ENCODE results near the gene CASP8AP2. TPM values are rescaled to one million over a fixed set of nuclear protein-coding genes. Genes with fewer than 3 reads are reported as not detected.
A peak's percentile ranks its signal among the peaks of the same experiment; 100 is the strongest.
"Not testable (repeated sequence)": the region's sequence is repeated elsewhere in the genome, so short reads cannot be mapped to it uniquely, and the experiment has no call there.

Gene CASP8AP2
- 10 to 100 TPM in 2 of 3 donors, 1 to 10 TPM in 1; 7.8 to 52.1 (median 19.5) TPM for polyA plus RNA-seq

DNA sequence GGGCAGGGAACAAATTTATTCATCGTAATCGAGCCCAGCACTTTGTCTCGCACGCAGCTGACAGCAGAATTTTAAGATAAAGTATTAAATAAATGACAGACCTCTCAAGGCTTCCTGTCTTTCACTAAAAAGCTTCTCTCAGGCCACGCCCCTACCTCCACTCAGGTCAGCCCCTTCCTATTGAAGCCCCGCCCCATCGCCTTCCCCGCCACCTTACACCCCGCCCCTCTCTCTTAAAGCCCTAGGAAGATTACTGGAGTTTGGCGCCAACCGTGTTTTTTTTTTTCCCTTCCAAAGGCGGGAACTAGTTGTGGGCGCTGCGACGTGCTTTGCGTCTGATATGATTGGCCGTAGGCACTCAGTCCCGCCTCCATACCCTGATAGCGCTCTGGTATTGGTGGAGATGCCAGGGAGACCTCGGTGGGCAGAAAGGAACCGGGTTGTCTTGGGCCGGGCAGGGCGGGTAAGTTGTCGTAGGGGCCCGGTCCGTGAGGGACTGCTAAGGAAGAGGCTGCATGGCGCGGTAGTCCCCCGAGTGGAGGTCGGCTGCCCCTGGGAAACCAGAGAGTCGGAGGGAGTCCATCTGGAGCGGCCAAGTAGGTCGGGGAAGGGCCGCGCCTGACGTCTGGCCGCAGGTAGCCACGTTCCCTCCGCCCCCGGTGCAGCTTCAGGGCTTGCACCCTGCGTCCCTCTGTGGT, at the start of gene CASP8AP2:
CASP8AP2 (plus strand) TSS at position 409 of the 698 bp plus-strand sequence.
- Mint-ChIP-seq H3K4me3 (peak within 1 kb of the TSS; percentile 98 to 100 (median 99)), H3K4me1 (peaks cover 28% of the 10 kb centered on the region in 2 donors), H3K9me3 (no peaks in the 10 kb centered on the region), H3K36me3 (peaks cover 4 to 13% (median 6%) of the 10 kb centered on the region in 3 donors), H3K27me3 (ENCODE audit: low read depth in 3 of 3) (peaks cover 5 to 8% (median 5%) of the 10 kb centered on the region in 3 donors), H3K27ac (peak within 1 kb of the TSS; percentile 90 to 98 (median 96))
- DNase-seq = peak; percentile 94 to 97 (median 95)

DNA sequence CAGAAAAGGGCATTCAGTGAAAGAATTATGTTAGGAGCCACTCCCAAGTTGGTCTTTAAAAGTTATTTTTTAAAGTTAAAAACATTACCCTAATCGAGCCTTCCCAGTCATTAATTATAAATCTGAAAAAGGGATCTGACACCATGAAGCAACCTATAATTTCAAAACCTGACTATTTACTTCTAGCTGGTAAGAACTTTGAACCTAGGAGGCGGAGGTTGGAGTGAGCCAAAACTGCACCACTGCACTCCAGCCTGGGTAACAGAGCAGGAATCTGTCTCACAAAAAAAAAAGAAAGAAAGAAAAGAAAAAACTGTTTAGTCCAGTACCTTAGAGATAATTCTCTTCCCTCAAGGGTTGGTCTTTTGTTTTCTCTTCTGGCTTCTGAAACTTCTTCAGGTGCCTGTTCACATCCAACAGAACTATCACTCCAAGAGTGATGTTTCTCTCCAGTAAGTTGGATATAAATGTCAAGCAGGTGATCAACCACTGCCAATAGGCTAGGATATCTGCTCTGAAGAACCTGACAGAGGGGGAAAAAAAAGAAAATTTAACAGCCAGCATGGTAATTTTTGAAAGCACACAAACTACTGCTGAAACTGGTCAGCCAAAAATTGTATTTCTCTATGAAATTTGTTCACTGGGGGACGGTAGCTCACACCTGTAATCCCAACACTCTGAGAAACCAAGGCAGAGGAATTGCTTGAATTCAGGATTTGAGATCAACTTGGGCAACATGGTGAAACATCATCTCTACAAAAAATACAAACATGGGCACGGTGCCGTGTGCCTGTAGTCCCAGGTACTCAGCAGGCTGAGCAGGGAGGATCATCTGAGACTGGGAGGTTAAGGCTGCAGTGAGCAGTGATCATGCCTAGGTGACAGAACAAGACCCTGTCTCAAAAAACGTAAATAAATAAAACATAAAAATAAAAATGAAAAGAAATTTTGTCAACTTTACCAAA, 48.3 kb upstream of the CASP8AP2 start:
- Mint-ChIP-seq H3K9me3 (peaks cover 0 to 4% (median 0%) of the 10 kb centered on the region in 6 donors), H3K27me3 (ENCODE audit: low read depth in 3 of 3) (peaks cover 0 to 4% (median 0%) of the 10 kb centered on the region in 3 donors), H3K4me1 (no peaks in the 10 kb centered on the region), H3K4me3 (no peak overlapping the region), H3K27ac (no peak overlapping the region), H3K36me3 (peaks cover 38 to 59% (median 58%) of the 10 kb centered on the region in 3 donors)
- no peak for DNase-seq

DNA sequence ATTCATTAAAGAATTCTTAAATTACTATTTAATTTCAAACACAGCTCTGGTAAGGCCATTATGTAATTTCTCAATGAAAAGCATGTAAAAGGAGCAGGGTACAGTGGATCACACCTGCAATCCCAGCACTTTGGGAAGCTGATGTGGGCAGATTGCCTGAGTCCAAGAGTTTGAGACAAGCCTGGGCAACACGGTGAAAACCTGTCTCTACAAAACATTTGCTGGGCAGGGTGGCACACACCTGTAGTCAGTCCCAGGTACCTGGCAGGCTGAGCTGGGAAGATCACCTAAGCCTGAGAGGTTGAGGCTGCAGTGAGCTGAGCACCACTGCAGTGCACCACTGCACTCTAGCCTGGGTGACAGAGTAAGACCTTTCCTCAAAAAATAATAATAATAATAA, 47.5 kb upstream of the CASP8AP2 start:
- DNase-seq = no peak
- H3K4me1 Mint-ChIP-seq = no peaks in the 10 kb centered on the region
- no peak overlapping the region for H3K27ac Mint-ChIP-seq

DNA sequence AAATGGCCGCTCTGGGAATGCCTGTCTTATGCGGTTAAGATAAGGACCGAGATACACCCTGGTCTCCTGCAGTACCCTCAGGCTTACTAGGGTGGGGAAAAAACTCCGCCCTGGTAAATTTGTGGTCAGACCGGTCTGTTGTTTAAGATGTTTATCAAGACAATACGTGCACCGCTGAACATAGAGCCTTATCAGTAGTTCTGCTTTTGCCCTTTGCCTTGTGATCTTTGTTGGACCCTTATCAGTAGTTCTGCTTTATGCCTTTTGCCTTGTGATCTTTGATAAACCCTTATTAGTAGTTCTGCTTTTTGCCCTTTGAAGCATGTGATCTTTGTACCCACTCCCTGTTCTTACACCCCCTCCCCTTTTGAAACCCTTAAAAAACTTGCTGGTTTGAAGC, 46.4 kb upstream of the CASP8AP2 start:
- not testable (repeated sequence) for H3K4me1 Mint-ChIP-seq; H3K4me3 Mint-ChIP-seq; H3K27me3 Mint-ChIP-seq (ENCODE audit: low read depth in 3 of 3); H3K9me3 Mint-ChIP-seq; DNase-seq
- Mint-ChIP-seq H3K36me3 (peaks cover 42 to 68% (median 64%) of the 10 kb centered on the region in 3 donors), H3K27ac (peak overlapping the region in 1 of 6 donors; percentile 27)

More for the DNA sequence above, 47.5 kb upstream of the CASP8AP2 start:
- peaks cover 0 to 4% (median 0%) of the 10 kb centered on the region in 3 donors for H3K27me3 Mint-ChIP-seq (ENCODE audit: low read depth in 3 of 3)
- no peak overlapping the region for H3K4me3 Mint-ChIP-seq
- peaks cover 40 to 63% (median 58%) of the 10 kb centered on the region in 3 donors for H3K36me3 Mint-ChIP-seq
- H3K9me3 Mint-ChIP-seq = peaks cover 0 to 4% (median 0%) of the 10 kb centered on the region in 6 donors

DNA sequence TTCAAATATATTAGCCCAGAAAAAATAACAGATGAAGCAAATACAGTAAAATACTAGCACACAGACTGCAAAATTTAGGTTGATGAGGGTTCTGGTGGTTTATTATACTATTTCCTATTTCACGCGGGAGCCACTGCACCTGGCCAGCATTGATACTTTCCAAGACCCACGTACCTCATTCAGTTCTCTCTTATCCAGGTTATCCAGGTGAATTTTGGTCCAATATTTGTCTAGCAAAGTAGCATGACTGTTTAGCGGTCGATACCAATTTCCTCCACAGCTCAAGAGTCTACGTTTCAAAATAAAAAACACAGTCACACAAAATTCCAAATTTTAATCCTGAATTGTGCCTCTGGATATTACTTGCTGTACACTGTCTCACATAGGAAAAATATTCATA, 44.8 kb upstream of the CASP8AP2 start:
- no peak for DNase-seq
- H3K36me3 Mint-ChIP-seq = peaks cover 43 to 69% (median 63%) of the 10 kb centered on the region in 3 donors

DNA sequence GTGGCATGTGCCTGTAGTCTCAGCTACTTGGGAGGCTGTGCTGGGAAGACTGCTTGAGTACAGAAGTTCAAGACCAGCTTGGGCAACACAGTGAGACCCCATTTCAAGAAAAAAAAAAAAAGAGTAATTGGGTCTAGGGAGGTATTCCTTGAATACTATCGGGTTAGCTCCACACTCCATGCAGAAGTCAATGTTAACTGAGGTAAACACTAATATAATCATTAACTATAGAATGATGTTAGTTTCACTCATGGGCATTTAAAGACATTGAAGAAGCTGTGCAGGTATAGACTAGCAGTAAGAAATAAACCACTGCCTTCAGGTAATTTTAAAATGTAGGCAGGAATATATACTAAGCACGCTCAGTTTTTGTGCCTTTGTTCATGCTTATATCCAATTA, 42.7 kb upstream of the CASP8AP2 start:
- Mint-ChIP-seq H3K9me3 (peaks cover 0 to 4% (median 0%) of the 10 kb centered on the region in 6 donors), H3K27ac (no peak overlapping the region), H3K27me3 (ENCODE audit: low read depth in 3 of 3) (no peaks in the 10 kb centered on the region), H3K4me3 (no peak overlapping the region), H3K36me3 (peaks cover 35 to 58% (median 52%) of the 10 kb centered on the region in 3 donors), H3K4me1 (no peaks in the 10 kb centered on the region)
- DNase-seq = no peak

More for the DNA sequence above, 44.8 kb upstream of the CASP8AP2 start:
- Mint-ChIP-seq H3K27me3 (ENCODE audit: low read depth in 3 of 3) (peaks cover 0 to 4% (median 0%) of the 10 kb centered on the region in 3 donors), H3K27ac (no peak overlapping the region), H3K4me1 (no peaks in the 10 kb centered on the region), H3K9me3 (peaks cover 0 to 4% (median 0%) of the 10 kb centered on the region in 6 donors), H3K4me3 (no peak overlapping the region)

DNA sequence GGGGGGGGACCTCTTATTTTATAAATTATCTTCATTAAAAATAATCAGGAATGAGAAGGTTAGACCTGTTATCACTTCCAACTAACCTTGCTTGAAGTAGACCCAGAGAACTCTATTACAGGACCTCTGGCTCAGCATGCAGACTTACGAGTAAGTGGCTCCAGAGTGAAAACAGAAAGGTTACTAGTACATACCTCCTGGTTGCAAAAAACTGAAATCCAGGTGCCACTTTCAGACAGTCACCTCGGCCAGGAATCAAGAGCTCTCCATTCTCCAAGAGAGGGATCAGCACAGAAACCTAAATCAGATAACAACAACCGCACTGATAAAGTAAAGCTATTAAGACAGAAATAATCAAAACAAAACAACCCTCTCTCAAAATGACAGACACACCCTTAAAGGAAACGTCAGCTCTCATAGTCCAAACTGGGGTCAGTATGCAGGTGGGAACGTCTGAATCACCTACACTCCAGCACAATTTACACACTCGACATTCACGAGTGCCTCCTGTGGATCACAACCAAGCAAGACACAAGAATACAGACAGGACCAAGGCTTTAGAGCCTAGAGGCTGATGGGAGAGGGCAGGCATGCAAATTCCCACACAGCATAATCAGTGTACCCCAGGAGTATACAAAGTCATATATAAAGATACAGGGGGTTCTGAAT, 41.9 kb upstream of the CASP8AP2 start:
- no peaks in the 10 kb centered on the region for H3K27me3 Mint-ChIP-seq (ENCODE audit: low read depth in 3 of 3)

DNA sequence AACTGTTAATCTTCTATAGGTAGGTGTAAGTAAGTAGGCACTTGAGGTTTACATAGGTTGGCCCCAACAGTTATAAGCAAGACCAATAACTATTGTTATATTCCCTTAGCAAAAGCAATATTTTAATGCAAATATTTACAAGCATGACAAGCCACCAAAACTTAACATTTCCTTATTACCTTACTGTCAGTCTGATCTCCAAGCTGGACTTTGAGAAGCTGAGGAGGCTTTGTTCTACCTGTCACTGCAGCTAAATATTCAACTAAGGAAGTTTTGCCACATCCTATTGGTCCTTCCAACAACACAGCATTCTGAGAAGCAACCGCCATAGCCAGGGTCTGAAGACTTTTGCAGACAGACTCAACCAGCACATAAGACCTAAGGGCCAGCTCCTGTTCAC, 39.7 kb upstream of the CASP8AP2 start:
- peaks cover 24 to 45% (median 31%) of the 10 kb centered on the region in 3 donors for H3K36me3 Mint-ChIP-seq
- H3K9me3 Mint-ChIP-seq = no peaks in the 10 kb centered on the region
- DNase-seq = no peak
- H3K27me3 Mint-ChIP-seq (ENCODE audit: low read depth in 3 of 3) = no peaks in the 10 kb centered on the region
- H3K4me3 Mint-ChIP-seq = no peak overlapping the region
- peaks cover 21 to 22% of the 10 kb centered on the region in 2 donors for H3K4me1 Mint-ChIP-seq
- H3K27ac Mint-ChIP-seq = no peak overlapping the region

More for the DNA sequence above, 41.9 kb upstream of the CASP8AP2 start:
- peaks cover 0 to 4% (median 0%) of the 10 kb centered on the region in 6 donors for H3K9me3 Mint-ChIP-seq
- no peak overlapping the region for H3K27ac Mint-ChIP-seq
- DNase-seq = no peak
- H3K4me3 Mint-ChIP-seq = no peak overlapping the region
- H3K4me1 Mint-ChIP-seq = peaks cover 0 to under 1% of the 10 kb centered on the region in 2 donors
- peaks cover 33 to 53% (median 47%) of the 10 kb centered on the region in 3 donors for H3K36me3 Mint-ChIP-seq

DNA sequence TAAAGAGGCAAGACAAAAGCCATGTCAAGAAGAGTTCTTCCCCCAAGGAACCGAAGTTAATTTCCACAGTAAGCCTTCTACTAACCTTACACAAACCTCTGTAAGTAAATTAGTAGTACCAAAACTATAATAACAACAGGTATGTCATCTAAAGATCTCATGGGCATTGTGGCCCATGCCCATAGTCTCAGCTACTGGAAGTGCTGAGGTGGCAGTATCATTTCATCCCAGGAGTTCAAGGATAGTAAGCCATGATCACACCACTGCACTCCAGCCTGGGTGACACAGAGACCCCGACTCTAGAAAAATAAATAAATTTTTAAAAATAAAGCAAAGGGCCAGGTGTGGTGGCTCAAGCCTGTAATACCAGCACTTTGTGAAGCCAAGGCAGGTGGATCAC, 39.3 kb upstream of the CASP8AP2 start:
- Mint-ChIP-seq H3K4me1 (peaks cover 25 to 27% of the 10 kb centered on the region in 2 donors), H3K4me3 (no peak overlapping the region), H3K36me3 (peaks cover 26 to 44% (median 27%) of the 10 kb centered on the region in 3 donors), H3K27me3 (ENCODE audit: low read depth in 3 of 3) (no peaks in the 10 kb centered on the region), H3K27ac (no peak overlapping the region), H3K9me3 (no peaks in the 10 kb centered on the region)
- no peak for DNase-seq

DNA sequence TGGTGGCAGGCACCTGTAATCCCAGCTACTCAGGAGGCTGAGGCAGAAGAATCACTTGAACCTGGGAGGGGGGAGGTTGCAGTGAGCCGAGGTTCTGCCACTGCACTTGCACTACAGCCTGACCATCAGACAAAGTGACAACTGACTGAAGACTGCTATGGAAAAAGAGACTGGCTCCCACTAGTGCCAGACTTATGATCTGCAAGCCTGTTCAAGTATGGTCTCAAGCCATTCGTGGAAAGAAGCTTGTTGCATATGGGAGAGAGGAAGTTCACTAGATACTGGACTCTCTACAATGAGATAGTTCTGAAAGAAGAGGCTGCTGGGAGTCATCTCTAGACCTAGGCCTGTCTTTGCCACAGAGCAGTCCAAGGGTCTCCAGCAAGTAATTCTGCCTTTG, 36.8 kb upstream of the CASP8AP2 start:
- peak overlapping the region in 2 of 5 donors; percentile 22 to 35 for H3K4me3 Mint-ChIP-seq
- H3K4me1 Mint-ChIP-seq = peaks cover 26 to 27% of the 10 kb centered on the region in 2 donors
- DNase-seq = peak in 1 of 3 donors; percentile 4
- no peaks in the 10 kb centered on the region for H3K27me3 Mint-ChIP-seq (ENCODE audit: low read depth in 3 of 3)
- H3K9me3 Mint-ChIP-seq = no peaks in the 10 kb centered on the region
- H3K27ac Mint-ChIP-seq = peak overlapping the region in 3 of 6 donors; percentile 2 to 48 (median 40)
- H3K36me3 Mint-ChIP-seq = peaks cover 20 to 35% (median 21%) of the 10 kb centered on the region in 3 donors

DNA sequence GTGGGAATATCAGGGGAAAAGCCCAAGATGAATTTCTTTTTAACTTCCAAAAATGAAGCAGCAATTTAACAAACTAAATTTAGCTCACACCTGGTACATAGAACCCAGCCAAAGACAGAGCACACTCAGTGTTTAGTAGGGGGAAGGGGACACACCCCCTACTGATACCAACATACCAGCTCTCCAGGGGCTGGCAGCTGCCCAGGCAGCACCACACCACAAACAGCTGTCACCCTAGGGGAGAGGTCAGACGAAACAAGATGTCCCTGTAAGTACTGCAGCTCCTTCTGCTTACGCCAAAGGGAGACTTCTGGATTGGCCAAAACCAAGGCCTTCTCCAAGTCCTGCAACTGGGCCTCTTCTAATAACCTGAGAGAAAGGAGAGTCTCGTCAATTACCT, 36.1 kb upstream of the CASP8AP2 start:
- Mint-ChIP-seq H3K27ac (peak overlapping the region in 4 of 6 donors; percentile 12 to 88 (median 68)), H3K4me3 (peak overlapping the region in 1 of 5 donors; percentile 30), H3K9me3 (no peaks in the 10 kb centered on the region), H3K27me3 (ENCODE audit: low read depth in 3 of 3) (no peaks in the 10 kb centered on the region), H3K4me1 (peaks cover 26 to 27% of the 10 kb centered on the region in 2 donors), H3K36me3 (peaks cover 14 to 35% (median 20%) of the 10 kb centered on the region in 3 donors)
- DNase-seq = no peak

DNA sequence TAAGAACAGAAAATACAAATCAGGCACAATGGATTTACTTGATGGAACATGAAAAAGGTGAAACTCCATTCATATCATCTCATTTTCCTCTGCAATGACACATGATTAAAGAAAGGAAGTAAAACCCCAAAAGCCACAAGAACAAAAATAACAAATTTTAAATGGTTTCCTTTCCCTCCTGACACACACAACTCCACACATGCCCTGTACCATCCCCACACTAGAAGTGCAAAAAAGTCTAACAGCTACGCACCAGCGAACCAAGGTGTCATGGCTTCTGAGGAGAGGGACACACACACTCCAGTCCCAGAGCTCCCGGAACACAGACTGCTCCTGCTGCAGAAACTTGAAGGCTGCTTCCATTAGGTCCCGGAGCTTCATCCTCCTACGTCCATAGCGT, 35.4 kb upstream of the CASP8AP2 start:
- H3K27ac Mint-ChIP-seq = peak overlapping the region; percentile 34 to 88 (median 68)
- peak; percentile 13 to 25 (median 22) for DNase-seq
- H3K4me3 Mint-ChIP-seq = peak overlapping the region; percentile 31 to 80 (median 63)
- H3K27me3 Mint-ChIP-seq (ENCODE audit: low read depth in 3 of 3) = no peaks in the 10 kb centered on the region
- peaks cover 13 to 32% (median 16%) of the 10 kb centered on the region in 3 donors for H3K36me3 Mint-ChIP-seq
- no peaks in the 10 kb centered on the region for H3K9me3 Mint-ChIP-seq
- peaks cover 26 to 27% of the 10 kb centered on the region in 2 donors for H3K4me1 Mint-ChIP-seq

DNA sequence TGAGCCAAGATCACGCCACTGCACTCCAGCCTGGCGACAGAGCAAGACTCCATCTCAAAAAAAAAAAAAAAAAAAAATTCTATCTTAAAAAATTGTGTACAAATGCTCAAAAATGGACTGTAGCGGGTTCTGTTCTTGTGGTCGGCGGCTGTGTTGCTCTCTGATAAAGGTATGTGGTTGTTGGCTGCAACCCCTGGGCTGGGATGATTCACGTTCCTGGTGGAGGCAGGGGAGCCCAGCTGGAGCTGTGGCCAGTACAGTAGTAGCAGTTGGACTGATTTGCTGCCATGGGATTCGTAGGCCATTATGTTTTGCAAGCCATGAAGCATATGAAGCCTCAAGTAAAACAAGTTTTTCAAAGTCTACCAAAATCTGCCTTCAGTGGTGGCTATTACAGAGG, 32.4 kb upstream of the CASP8AP2 start:
- DNase-seq = no peak
- no peak overlapping the region for H3K4me3 Mint-ChIP-seq
- H3K27ac Mint-ChIP-seq = no peak overlapping the region
- no peaks in the 10 kb centered on the region for H3K27me3 Mint-ChIP-seq (ENCODE audit: low read depth in 3 of 3)
- H3K4me1 Mint-ChIP-seq = peaks cover 26 to 27% of the 10 kb centered on the region in 2 donors
- no peaks in the 10 kb centered on the region for H3K9me3 Mint-ChIP-seq
- H3K36me3 Mint-ChIP-seq = peaks cover 10 to 25% (median 11%) of the 10 kb centered on the region in 3 donors
